ENCODE measurements around the gene SKOR1. TPM values are rescaled to one million over a fixed set of nuclear protein-coding genes. Genes with fewer than 3 reads are reported as not detected.

The SKOR1 gene
- total RNA-seq, 1 donor from 2014 or later, result not detected

DNA sequence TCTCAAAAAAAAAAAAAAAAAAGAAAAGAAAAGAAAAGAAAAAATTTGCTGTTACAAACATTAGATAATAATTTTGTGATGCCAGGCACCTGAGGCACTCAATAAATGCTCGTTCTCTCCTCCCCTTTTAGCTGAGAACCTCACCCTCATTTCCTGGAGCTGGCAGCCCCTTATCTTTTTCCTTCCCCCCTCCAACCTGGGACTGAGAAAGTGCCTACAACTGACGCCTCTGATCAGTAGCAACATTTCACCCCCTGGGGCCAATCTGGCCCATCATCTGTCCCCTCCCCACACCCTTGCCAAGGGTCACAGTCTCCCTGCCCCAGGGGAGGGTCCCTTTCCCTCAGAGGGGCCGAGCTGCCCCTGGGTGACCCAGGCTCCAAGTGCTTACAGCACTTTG is 27.1 kb downstream of the SKOR1 start:
- DNase-seq (ENCODE audit: low read depth), result no peak
- no peaks in the 10 kb centered on the region for H3K27me3 ChIP-seq (ENCODE audit: control insufficient read depth, insufficient read depth, low read length)
- TF ChIP-seq, protein P1, sequence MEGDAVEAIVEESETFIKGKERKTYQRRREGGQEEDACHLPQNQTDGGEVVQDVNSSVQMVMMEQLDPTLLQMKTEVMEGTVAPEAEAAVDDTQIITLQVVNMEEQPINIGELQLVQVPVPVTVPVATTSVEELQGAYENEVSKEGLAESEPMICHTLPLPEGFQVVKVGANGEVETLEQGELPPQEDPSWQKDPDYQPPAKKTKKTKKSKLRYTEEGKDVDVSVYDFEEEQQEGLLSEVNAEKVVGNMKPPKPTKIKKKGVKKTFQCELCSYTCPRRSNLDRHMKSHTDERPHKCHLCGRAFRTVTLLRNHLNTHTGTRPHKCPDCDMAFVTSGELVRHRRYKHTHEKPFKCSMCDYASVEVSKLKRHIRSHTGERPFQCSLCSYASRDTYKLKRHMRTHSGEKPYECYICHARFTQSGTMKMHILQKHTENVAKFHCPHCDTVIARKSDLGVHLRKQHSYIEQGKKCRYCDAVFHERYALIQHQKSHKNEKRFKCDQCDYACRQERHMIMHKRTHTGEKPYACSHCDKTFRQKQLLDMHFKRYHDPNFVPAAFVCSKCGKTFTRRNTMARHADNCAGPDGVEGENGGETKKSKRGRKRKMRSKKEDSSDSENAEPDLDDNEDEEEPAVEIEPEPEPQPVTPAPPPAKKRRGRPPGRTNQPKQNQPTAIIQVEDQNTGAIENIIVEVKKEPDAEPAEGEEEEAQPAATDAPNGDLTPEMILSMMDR (IDR thresholded peaks at IDR 0.05; ENCODE audit: insufficient read depth, low read length, poor library complexity, severe bottlenecking), result no peak
- no peaks in the 10 kb centered on the region for H3K36me3 ChIP-seq (ENCODE audit: control insufficient read depth, insufficient read depth, low read length)
- no peak overlapping the region for H3K4me3 ChIP-seq (ENCODE audit: low read depth, low read length)

DNA sequence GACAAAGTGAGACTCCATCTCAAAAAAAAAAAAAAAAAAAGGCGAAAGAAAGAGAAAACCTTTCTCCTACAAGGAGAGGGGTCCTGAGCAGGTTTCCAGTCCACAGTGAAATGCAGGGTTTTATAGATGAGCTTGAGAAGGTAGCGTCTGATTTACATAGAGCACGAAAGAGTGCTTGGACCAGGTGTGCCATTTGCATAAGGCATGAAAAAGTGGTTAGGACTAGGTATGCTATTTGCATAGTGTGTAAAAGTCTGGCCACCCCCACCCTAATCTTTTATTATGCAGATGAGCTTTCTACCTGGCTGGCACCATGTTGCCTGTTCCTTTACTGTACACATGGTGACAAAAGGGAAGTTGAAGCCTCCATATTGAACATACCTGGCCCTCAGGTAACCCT is 28.1 kb downstream of the SKOR1 start:
- TF ChIP-seq, protein P1 (IDR thresholded peaks at IDR 0.05; ENCODE audit: insufficient read depth, low read length, poor library complexity, severe bottlenecking), result no peak
- Histone ChIP-seq H3K27me3 (ENCODE audit: control insufficient read depth, insufficient read depth, low read length) (no peaks in the 10 kb centered on the region), H3K36me3 (ENCODE audit: control insufficient read depth, insufficient read depth, low read length) (no peaks in the 10 kb centered on the region), H3K4me3 (ENCODE audit: low read depth, low read length) (no peak overlapping the region)
- no peak for DNase-seq (ENCODE audit: low read depth)

DNA sequence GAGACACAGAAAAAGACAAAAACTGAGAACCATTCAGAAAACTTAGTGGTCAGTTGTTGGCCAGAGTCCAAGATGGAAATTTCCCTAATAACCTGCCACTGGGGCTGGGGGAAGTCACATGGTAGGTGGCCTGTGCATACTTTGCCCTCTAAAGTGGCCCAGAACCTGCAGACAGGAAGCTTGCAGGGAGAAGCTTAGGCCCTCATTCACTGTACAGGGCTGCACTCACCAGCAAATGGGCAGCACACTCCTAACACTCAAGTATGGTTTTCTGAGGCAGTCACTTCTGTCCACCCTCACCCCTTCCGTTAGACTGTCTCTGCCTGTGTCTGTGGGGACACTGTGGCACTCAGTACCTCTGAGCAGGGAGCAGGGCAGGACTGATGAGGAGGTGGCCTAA is 29.0 kb downstream of the SKOR1 start:
- Histone ChIP-seq H3K27me3 (ENCODE audit: control insufficient read depth, insufficient read depth, low read length) (no peaks in the 10 kb centered on the region), H3K36me3 (ENCODE audit: control insufficient read depth, insufficient read depth, low read length) (no peaks in the 10 kb centered on the region), H3K4me3 (ENCODE audit: low read depth, low read length) (no peak overlapping the region)
- TF ChIP-seq, protein P1 (IDR thresholded peaks at IDR 0.05; ENCODE audit: insufficient read depth, low read length, poor library complexity, severe bottlenecking), result no peak
- DNase-seq (ENCODE audit: low read depth), result no peak

DNA sequence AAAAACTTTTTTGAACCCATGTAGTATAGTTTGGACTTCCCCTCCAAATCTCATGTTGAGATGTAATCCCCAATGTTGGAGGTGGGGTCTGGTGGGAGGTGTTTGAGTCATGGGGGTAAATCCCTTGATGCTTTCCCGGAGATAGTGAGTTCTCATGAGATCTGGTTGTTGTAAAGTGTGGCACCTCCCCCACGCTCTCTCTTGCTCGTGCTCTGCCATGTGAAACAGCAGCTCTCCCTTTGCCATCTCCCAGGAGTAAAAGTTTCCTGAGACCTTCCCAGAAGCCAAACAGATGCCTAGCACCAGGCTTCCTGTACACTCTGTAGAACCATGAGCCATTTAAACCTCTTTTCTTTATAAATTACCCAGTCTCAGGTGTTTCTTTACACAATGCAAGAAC is 30.5 kb downstream of the SKOR1 start:
- TF ChIP-seq, protein P1 (IDR thresholded peaks at IDR 0.05; ENCODE audit: insufficient read depth, low read length, poor library complexity, severe bottlenecking), result no peak
- H3K4me3 ChIP-seq (ENCODE audit: low read depth, low read length), result no peak overlapping the region
- no peak for DNase-seq (ENCODE audit: low read depth)
- H3K27me3 ChIP-seq (ENCODE audit: control insufficient read depth, insufficient read depth, low read length), result no peaks in the 10 kb centered on the region
- H3K36me3 ChIP-seq (ENCODE audit: control insufficient read depth, insufficient read depth, low read length), result no peaks in the 10 kb centered on the region

DNA sequence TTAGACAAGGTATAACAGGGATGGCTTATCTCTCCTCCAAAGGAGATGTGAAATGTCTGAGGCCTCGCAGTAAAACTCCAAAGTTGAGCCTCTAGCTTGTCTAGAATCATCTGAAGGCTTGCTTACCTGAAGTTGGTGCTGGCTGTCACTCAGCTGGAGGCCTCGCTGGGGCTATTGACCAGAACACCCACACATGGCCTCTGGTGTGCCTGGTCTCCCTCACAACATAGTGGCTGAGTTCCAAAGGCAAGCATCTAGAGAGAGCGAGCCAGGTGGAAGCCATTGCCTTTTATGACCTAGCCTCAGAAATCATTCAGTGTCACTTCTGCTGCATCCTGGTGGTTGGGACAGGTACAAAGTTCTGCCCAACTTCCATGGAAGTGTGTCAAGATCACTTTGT is 31.9 kb downstream of the SKOR1 start:
- Histone ChIP-seq H3K4me3 (ENCODE audit: low read depth, low read length) (no peak overlapping the region), H3K36me3 (ENCODE audit: control insufficient read depth, insufficient read depth, low read length) (no peaks in the 10 kb centered on the region), H3K27me3 (ENCODE audit: control insufficient read depth, insufficient read depth, low read length) (no peaks in the 10 kb centered on the region)
- TF ChIP-seq, protein P1 (IDR thresholded peaks at IDR 0.05; ENCODE audit: insufficient read depth, low read length, poor library complexity, severe bottlenecking), result no peak
- no peak for DNase-seq (ENCODE audit: low read depth)

DNA sequence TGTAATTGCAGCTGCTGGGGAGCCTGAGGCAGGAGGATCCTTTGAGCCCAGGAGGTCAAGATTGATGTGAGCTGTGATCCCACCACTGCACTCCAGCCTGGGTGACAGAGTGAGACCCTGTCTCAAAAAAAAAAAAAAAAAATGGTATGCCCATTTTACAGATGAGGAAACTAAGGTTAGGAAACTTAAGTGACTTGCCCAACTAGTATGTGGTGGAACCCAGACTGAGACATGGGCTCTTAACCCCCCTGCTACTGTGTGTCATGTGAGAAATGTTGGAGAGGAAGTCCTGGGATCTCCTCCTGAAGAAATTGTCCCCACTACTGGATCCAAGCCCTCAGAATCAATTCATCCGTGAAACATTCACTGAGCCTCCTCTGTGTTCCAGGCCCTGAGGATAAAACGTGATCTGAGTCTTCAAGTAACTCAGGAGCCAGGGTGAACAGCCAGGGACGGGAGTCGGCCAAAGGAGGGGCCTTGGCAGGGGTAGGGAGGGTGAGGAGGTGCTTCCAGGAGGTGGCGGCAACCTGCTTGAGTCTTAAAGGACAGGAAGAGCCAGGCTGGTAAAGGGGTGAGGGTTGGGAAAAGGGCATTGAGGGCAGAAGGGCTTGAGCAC is 34.1 kb downstream of the SKOR1 start:
- no peak for DNase-seq (ENCODE audit: low read depth)

More for the DNA sequence above, 34.1 kb downstream of the SKOR1 start:
- H3K27me3 ChIP-seq (ENCODE audit: control insufficient read depth, insufficient read depth, low read length), result no peaks in the 10 kb centered on the region
- H3K36me3 ChIP-seq (ENCODE audit: control insufficient read depth, insufficient read depth, low read length), result no peaks in the 10 kb centered on the region
- no peak overlapping the region for H3K4me3 ChIP-seq (ENCODE audit: low read depth, low read length)
- TF ChIP-seq, protein P1 (IDR thresholded peaks at IDR 0.05; ENCODE audit: insufficient read depth, low read length, poor library complexity, severe bottlenecking), result no peak
